SU-DHL-6 (cell line): ENCODE measurements around the gene WDR74.

Source experiments
- H2AFZ ChIP-seq: fragments of 200-600 bp; sonication (generic); 2 replicates; pipeline ENCODE4 v1.6.1; 2014; ENCODE audit warnings: low read depth, mild to moderate bottlenecking, moderate library complexity, mixed read lengths, antibody characterized with exemption, low read length; ENCODE audit not compliant: severe bottlenecking
- H3F3A ChIP-seq: fragments of 200-600 bp; shearing (Covaris generic); 2 replicates; pipeline ENCODE4 v1.6.0; 2016; ENCODE audit warnings: antibody characterized with exemption, mild to moderate bottlenecking; ENCODE audit not compliant: insufficient read depth
- H3K27ac ChIP-seq: fragments of 200-600 bp; sonication (generic); 2 replicates; pipeline ENCODE4 v1.5.1; 2016; ENCODE audit warnings: low read depth, mild to moderate bottlenecking, low read length, moderate library complexity, mixed read lengths
- H3K27me3 ChIP-seq: fragments of 200-600 bp; sonication (generic), shearing (Covaris generic); 2 replicates; pipeline ENCODE4 v1.6.0; 2014; ENCODE audit warnings: mild to moderate bottlenecking, low read length
- H3K36me3 ChIP-seq: fragments of 200-600 bp; sonication (generic); 2 replicates; pipeline ENCODE4 v1.6.1; 2014; ENCODE audit warnings: mild to moderate bottlenecking, low read length, mixed read lengths
- H3K4me2 ChIP-seq: fragments of 300-600, 200-600 bp; shearing (Covaris generic), sonication (generic); 2 replicates; pipeline ENCODE4 v1.6.0; 2014; ENCODE audit warnings: low read length, low read depth, mild to moderate bottlenecking; ENCODE audit not compliant: poor library complexity, severe bottlenecking
- H3K4me3 ChIP-seq: fragments of 200-600 bp; sonication (generic); 2 replicates; pipeline ENCODE4 v1.5.1; 2014; ENCODE audit warnings: antibody characterized with exemption, low read length, mild to moderate bottlenecking, mixed read lengths; ENCODE audit not compliant: insufficient read depth, poor library complexity, severe bottlenecking
- H3K79me2 ChIP-seq: fragments of 200-600 bp; sonication (generic); 2 replicates; pipeline ENCODE4 v1.6.1; 2014; ENCODE audit warnings: mild to moderate bottlenecking, low read length, moderate library complexity; ENCODE audit not compliant: insufficient read depth
- H3K9ac ChIP-seq: fragments of 200-600 bp; sonication (generic); 2 replicates; pipeline ENCODE4 v1.7.0; 2014; ENCODE audit warnings: mild to moderate bottlenecking, low read length
- H3K9me2 ChIP-seq: fragments of 200-600 bp; sonication (generic); replicated peaks from 2 replicates; pipeline ENCODE4 v1.6.1; 2014; ENCODE audit warnings: low read length; ENCODE audit not compliant: insufficient read depth
- H3K9me3 ChIP-seq: fragments of 200-600 bp; sonication (generic); 2 replicates; pipeline ENCODE4 v1.6.1; 2014; ENCODE audit warnings: low read length, mixed read lengths; ENCODE audit not compliant: insufficient read depth
- H4K20me1 ChIP-seq: fragments of 200-600 bp; sonication (generic); 2 replicates; pipeline ENCODE4 v1.6.1; 2014; ENCODE audit warnings: low read depth, mild to moderate bottlenecking, antibody characterized with exemption, low read length, moderate library complexity, mixed read lengths
- CTCF ChIP-seq: fragments of 200-600 bp; sonication (generic); IDR thresholded peaks from one replicate; pipeline ENCODE4 v1.5.1; 2017; ENCODE audit warnings: antibody characterized with exemption, mild to moderate bottlenecking, low read length, moderate library complexity; ENCODE audit not compliant: insufficient read depth, poor library complexity, severe bottlenecking
- EZH2phosphoT487 ChIP-seq: fragments of 200-600 bp; sonication (generic), shearing (Covaris generic); conservative IDR thresholded peaks from 2 replicates; pipeline ENCODE4 v1.6.1; 2018; ENCODE audit warnings: mild to moderate bottlenecking, antibody characterized with exemption, low read length, moderate library complexity, mixed read lengths

Gene WDR74

GRCh38 chr11:62804310-62805075, 34.9 kb downstream of the WDR74 start:
- Histone ChIP-seq H3K36me3 (no peaks in the 10 kb centered on the region), H3K9ac (peak overlapping the region; percentile 91), H3K4me3 (peak overlapping the region; percentile 64), H3K4me2 (peak overlapping the region; percentile 80), H4K20me1 (no peaks in the 10 kb centered on the region), H3K9me3 (no peaks in the 10 kb centered on the region), H3K27ac (peak overlapping the region; percentile 8; the same call in 1 of the 2 replicates), H3K27me3 (no peaks in the 10 kb centered on the region), H2AFZ (peak overlapping the region; percentile 32), H3K9me2 (no peaks in the 10 kb centered on the region), H3F3A (0 out of 2 replicates have a peak, but pooled peaks cover 4% of the 10 kb centered on the region), H3K79me2 (peaks cover 19% of the 10 kb centered on the region)
- TF ChIP-seq EZH2phosphoT487: no peak
- no peak for TF ChIP-seq CTCF

GRCh38 chr11:62801071-62801470, 38.3 kb downstream of the WDR74 start:
- peaks cover 19% of the 10 kb centered on the region for H3K79me2 ChIP-seq
- peaks cover 2% of the 10 kb centered on the region; the same call in 1 of the 2 replicates for H3K36me3 ChIP-seq
- no peaks in the 10 kb centered on the region for H3K27me3 ChIP-seq
- no peaks in the 10 kb centered on the region for H3F3A ChIP-seq
- no peaks in the 10 kb centered on the region for H4K20me1 ChIP-seq
- no peak overlapping the region for H3K4me2 ChIP-seq
- no peak overlapping the region for H3K27ac ChIP-seq
- no peaks in the 10 kb centered on the region for H3K9me3 ChIP-seq
- H2AFZ ChIP-seq: no peak overlapping the region
- H3K9ac ChIP-seq: no peak overlapping the region
- TF ChIP-seq EZH2phosphoT487: no peak
- TF ChIP-seq CTCF: no peak
- H3K4me3 ChIP-seq: no peak overlapping the region
- no peaks in the 10 kb centered on the region for H3K9me2 ChIP-seq

GRCh38 chr11:62799486-62799885, 39.9 kb downstream of the WDR74 start:
- Histone ChIP-seq H3K27ac (no peak overlapping the region), H3K4me3 (no peak overlapping the region), H3K9ac (no peak overlapping the region), H3K9me3 (no peaks in the 10 kb centered on the region), H3K79me2 (peaks cover 13% of the 10 kb centered on the region), H3K4me2 (no peak overlapping the region), H4K20me1 (no peaks in the 10 kb centered on the region), H3F3A (no peaks in the 10 kb centered on the region), H3K27me3 (no peaks in the 10 kb centered on the region), H3K9me2 (no peaks in the 10 kb centered on the region), H2AFZ (no peak overlapping the region), H3K36me3 (peaks cover 10% of the 10 kb centered on the region)
- TF ChIP-seq CTCF (no peak), EZH2phosphoT487 (no peak)
